T47D (cell line): Measurements from ENCODE around the gene CYSRT1.

Experiments used
- DNase-seq, 2 experiments: peaks; one replicate each; pipeline versions ENCODE4 v3.0.0 to v3.0.0-alpha.2; 2011 to 2012; ENCODE audit warnings: low read depth in 1 of 2, low spot score in 1 of 2
- JUND ChIP-seq: IDR thresholded peaks from 2 replicates; pipeline ENCODE4 v1.6.1; 2012; ENCODE audit warnings: low read depth
- in situ Hi-C: cut with HindIII; loops from 2 replicates; pipeline ENCODE4 v1.10.0; 2016; ENCODE audit warnings: low sequenced_read_pairs, low pct_unique_long_range_greater_than_20kb

The CYSRT1 gene

GRCh38 chr9:137219757-137220316, 5.1 kb upstream of the CYSRT1 start:
- no peak for TF ChIP-seq JUND
- DNase-seq = no peak
- in situ Hi-C loops = no loop called here

GRCh38 chr9:137220317-137221094, 4.5 kb upstream of the CYSRT1 start:
- TF ChIP-seq JUND = no peak
- in situ Hi-C loops = no loop called here
- DNase-seq = no peak

GRCh38 chr9:137221095-137221505, 3.9 kb upstream of the CYSRT1 start:
- DNase-seq = no peak
- in situ Hi-C loops = no loop called here
- TF ChIP-seq JUND = no peak

GRCh38 chr9:137221506-137222111, 3.4 kb upstream of the CYSRT1 start:
- in situ Hi-C loops = no loop called here
- no peak for TF ChIP-seq JUND
- peak in 1 of 2 experiments; percentile 55 for DNase-seq

GRCh38 chr9:137222190-137223077, 2.5 kb upstream of the CYSRT1 start, which contains the start of gene RNF208:
TSS of gene RNF208 (minus strand) at chr9:137222240. CDS start at chr9:137221212, 1,028 bp downstream.
- in situ Hi-C loops = no loop called here
- DNase-seq = peak in 1 of 2 experiments; percentile 70
- no peak for TF ChIP-seq JUND

GRCh38 chr9:137223078-137223970, 1.6 kb upstream of the CYSRT1 start:
- in situ Hi-C loops = no loop called here
- peak; percentile 99 to 100 for DNase-seq
- no peak; the same call in none of the 2 replicates for TF ChIP-seq JUND

GRCh38 chr9:137225699-137226331, 841 bp downstream of the CYSRT1 start:
- in situ Hi-C loops = no loop called here
- TF ChIP-seq JUND = no peak
- DNase-seq = no peak

- no peak for TF ChIP-seq JUND
- peak in 1 of 2 experiments; percentile 81 for DNase-seq
- in situ Hi-C loops = no loop called here
Measured at GRCh38 chr9:137226338-137227053, 1.5 kb downstream of the CYSRT1 start.

- peak; percentile 93 to 94 for DNase-seq
- TF ChIP-seq JUND = no peak
- in situ Hi-C loops = no loop called here
Measured at GRCh38 chr9:137227054-137227852, 2.3 kb downstream of the CYSRT1 start, which contains the start of gene RNF224. TSS of gene RNF224 (plus strand) at chr9:137227502. CDS start at chr9:137228336, 834 bp downstream.

GRCh38 chr9:137227853-137228505, 3.0 kb downstream of the CYSRT1 start:
- no peak for TF ChIP-seq JUND
- in situ Hi-C loops = no loop called here
- no peak for DNase-seq
